Ectodermal cell (in vitro differentiated cells): ENCODE results near the gene WFDC6.

Source experiments
- H3K27ac ChIP-seq: 2 replicates; pipeline ENCODE4 v1.7.0; 2013; ENCODE audit warnings: mild to moderate bottlenecking, low read depth, low read length; ENCODE audit not compliant: insufficient read depth, poor library complexity, severe bottlenecking
- H3K27me3 ChIP-seq: 2 replicates; pipeline ENCODE4 v1.7.0; 2013; ENCODE audit warnings: mild to moderate bottlenecking, low read length; ENCODE audit not compliant: insufficient read depth, control insufficient read depth, poor library complexity, severe bottlenecking
- H3K36me3 ChIP-seq: one replicate; pipeline ENCODE4 v1.7.0; 2013; ENCODE audit warnings: low read length; ENCODE audit not compliant: control insufficient read depth, insufficient read depth
- H3K4me1 ChIP-seq: one replicate; pipeline ENCODE4 v1.7.0; 2013; ENCODE audit warnings: low read length; ENCODE audit not compliant: control insufficient read depth, insufficient read depth
- H3K4me3 ChIP-seq: 2 replicates; pipeline ENCODE4 v1.7.0; 2013; ENCODE audit warnings: low read depth, low read length, control low read depth; ENCODE audit not compliant: insufficient read depth
- H3K9me3 ChIP-seq: 2 replicates; pipeline ENCODE4 v1.7.0; 2013; ENCODE audit warnings: mild to moderate bottlenecking, low read length, moderate library complexity; ENCODE audit not compliant: control insufficient read depth
- WGBS, 2 experiments: methylation state at CpG; one replicate each; pipeline ENCODE4 v1.1.7; 2013; ENCODE audit warnings: missing lambda C conversion rate in 2 of 2; 5-methylcytosine and 5-hydroxymethylcytosine counted together

WFDC6 gene

GRCh38 chr20:45564760-45565276, 25.5 kb upstream of the WFDC6 start:
- H3K4me1 ChIP-seq, result no peaks in the 10 kb centered on the region
- no peak overlapping the region for H3K27ac ChIP-seq
- H3K9me3 ChIP-seq, result no peaks in the 10 kb centered on the region
- no peaks in the 10 kb centered on the region for H3K27me3 ChIP-seq
- no peak overlapping the region for H3K4me3 ChIP-seq
- no peaks in the 10 kb centered on the region for H3K36me3 ChIP-seq
- 93 to 97% methylated on average over 2 of the region's 2 CpGs for WGBS, 2 experiments

- no peaks in the 10 kb centered on the region for H3K9me3 ChIP-seq
- no peaks in the 10 kb centered on the region for H3K36me3 ChIP-seq
- H3K4me3 ChIP-seq, result no peak overlapping the region
- H3K4me1 ChIP-seq, result no peaks in the 10 kb centered on the region
- H3K27ac ChIP-seq, result no peak overlapping the region
- 78 to 100% methylated on average over 1 of the region's 1 CpG for WGBS, 2 experiments
- no peaks in the 10 kb centered on the region for H3K27me3 ChIP-seq
Observed at GRCh38 chr20:45555198-45555597, 15.9 kb upstream of the WFDC6 start.

- no peak overlapping the region for H3K27ac ChIP-seq
- H3K4me3 ChIP-seq, result no peak overlapping the region
- 95% methylated on average over 2 of the region's 2 CpGs for WGBS, 2 experiments
- H3K9me3 ChIP-seq, result no peaks in the 10 kb centered on the region
- H3K4me1 ChIP-seq, result no peaks in the 10 kb centered on the region
- H3K27me3 ChIP-seq, result no peaks in the 10 kb centered on the region
- H3K36me3 ChIP-seq, result no peaks in the 10 kb centered on the region
Observed at GRCh38 chr20:45552456-45552855, 13.2 kb upstream of the WFDC6 start.

- Histone ChIP-seq H3K9me3 (no peaks in the 10 kb centered on the region), H3K27ac (no peak overlapping the region), H3K36me3 (no peaks in the 10 kb centered on the region), H3K4me1 (no peaks in the 10 kb centered on the region), H3K4me3 (no peak overlapping the region), H3K27me3 (no peaks in the 10 kb centered on the region)
Observed at GRCh38 chr20:45550765-45551164, 11.5 kb upstream of the WFDC6 start.

- no peaks in the 10 kb centered on the region for H3K36me3 ChIP-seq
- no peak overlapping the region for H3K4me3 ChIP-seq
- H3K9me3 ChIP-seq, result no peaks in the 10 kb centered on the region
- H3K27me3 ChIP-seq, result no peaks in the 10 kb centered on the region
- no peaks in the 10 kb centered on the region for H3K4me1 ChIP-seq
- 90 to 97% methylated on average over 7 of the region's 7 CpGs for WGBS, 2 experiments
- no peak overlapping the region for H3K27ac ChIP-seq
Observed at GRCh38 chr20:45548410-45548809, 9.1 kb upstream of the WFDC6 start.

GRCh38 chr20:45547206-45547770, 8.0 kb upstream of the WFDC6 start, which contains the start of gene EPPIN:
Gene EPPIN (minus strand): TSS chr20:45547401. CDS start chr20:45547357, 44 bp downstream.
- Histone ChIP-seq H3K4me3 (no peak within 1 kb of the TSS), H3K27me3 (no peaks in the 10 kb centered on the region), H3K4me1 (no peaks in the 10 kb centered on the region), H3K9me3 (no peaks in the 10 kb centered on the region), H3K27ac (no peak within 1 kb of the TSS), H3K36me3 (no peaks in the 10 kb centered on the region)
- WGBS, 2 experiments, result 92 to 93% methylated on average over 6 of the region's 6 CpGs

GRCh38 chr20:45545754-45546453, 6.6 kb upstream of the WFDC6 start:
- WGBS, 2 experiments, result 43 to 44% methylated on average over 5 of the region's 5 CpGs
- H3K4me1 ChIP-seq, result no peaks in the 10 kb centered on the region
- H3K9me3 ChIP-seq, result no peaks in the 10 kb centered on the region
- no peaks in the 10 kb centered on the region for H3K27me3 ChIP-seq
- no peaks in the 10 kb centered on the region for H3K36me3 ChIP-seq
- no peak overlapping the region for H3K4me3 ChIP-seq
- H3K27ac ChIP-seq, result no peak overlapping the region

GRCh38 chr20:45545351-45545750, 6.1 kb upstream of the WFDC6 start:
- 90 to 92% methylated on average over 3 of the region's 3 CpGs for WGBS, 2 experiments
- Histone ChIP-seq H3K27me3 (no peaks in the 10 kb centered on the region), H3K4me3 (no peak overlapping the region), H3K27ac (no peak overlapping the region), H3K36me3 (no peaks in the 10 kb centered on the region), H3K9me3 (no peaks in the 10 kb centered on the region), H3K4me1 (no peaks in the 10 kb centered on the region)

GRCh38 chr20:45538209-45538799, 978 bp downstream of the WFDC6 start:
- Histone ChIP-seq H3K36me3 (no peaks in the 10 kb centered on the region), H3K27ac (no peak overlapping the region), H3K4me3 (no peak overlapping the region), H3K9me3 (no peaks in the 10 kb centered on the region), H3K4me1 (no peaks in the 10 kb centered on the region), H3K27me3 (no peaks in the 10 kb centered on the region)
- WGBS, 2 experiments, result 87 to 88% methylated on average over 7 of the region's 7 CpGs

- H3K36me3 ChIP-seq, result no peaks in the 10 kb centered on the region
- no peaks in the 10 kb centered on the region for H3K9me3 ChIP-seq
- no peak overlapping the region for H3K4me3 ChIP-seq
- no peaks in the 10 kb centered on the region for H3K4me1 ChIP-seq
- WGBS, 2 experiments, result 98 to 100% methylated on average over 2 to 3 of the region's 4 CpGs
- H3K27ac ChIP-seq, result no peak overlapping the region
- H3K27me3 ChIP-seq, result no peaks in the 10 kb centered on the region
Observed at GRCh38 chr20:45527294-45527693, 12.0 kb downstream of the WFDC6 start.
